Measurements from ENCODE around the gene DIPK1B.

DIPK1B gene

GRCh38 chr9:136667940-136668760, 44.2 kb upstream of the DIPK1B start:
- H3K4me1 ChIP-seq (ENCODE audit: control insufficient read depth, insufficient read depth, low read length, poor library complexity, severe bottlenecking): peaks cover 9% of the 10 kb centered on the region
- no peaks in the 10 kb centered on the region for H3K36me3 ChIP-seq (ENCODE audit: control insufficient read depth, insufficient read depth, low read length)
- no peak overlapping the region for H3K27ac ChIP-seq (ENCODE audit: insufficient read depth, low read length, poor library complexity, severe bottlenecking)
- H3K27me3 ChIP-seq (replicated peaks; ENCODE audit: control insufficient read depth, insufficient read depth, low read length, poor library complexity, severe bottlenecking): peaks cover 26% of the 10 kb centered on the region
- H3K4me3 ChIP-seq (ENCODE audit: insufficient read depth, low read depth, low read length, poor library complexity, severe bottlenecking): no peak overlapping the region
- no peaks in the 10 kb centered on the region for H3K9me3 ChIP-seq (ENCODE audit: control insufficient read depth, low read length)
- DNase-seq: no peak

GRCh38 chr9:136668983-136669790, 43.2 kb upstream of the DIPK1B start:
- no peak for DNase-seq
- H3K36me3 ChIP-seq (ENCODE audit: control insufficient read depth, insufficient read depth, low read length): no peaks in the 10 kb centered on the region
- peaks cover 9% of the 10 kb centered on the region for H3K4me1 ChIP-seq (ENCODE audit: control insufficient read depth, insufficient read depth, low read length, poor library complexity, severe bottlenecking)
- no peak overlapping the region for H3K27ac ChIP-seq (ENCODE audit: insufficient read depth, low read length, poor library complexity, severe bottlenecking)
- H3K27me3 ChIP-seq (replicated peaks; ENCODE audit: control insufficient read depth, insufficient read depth, low read length, poor library complexity, severe bottlenecking): peaks cover 16% of the 10 kb centered on the region
- H3K9me3 ChIP-seq (ENCODE audit: control insufficient read depth, low read length): no peaks in the 10 kb centered on the region
- H3K4me3 ChIP-seq (ENCODE audit: insufficient read depth, low read depth, low read length, poor library complexity, severe bottlenecking): no peak overlapping the region

- Histone ChIP-seq H3K27me3 (replicated peaks; ENCODE audit: control insufficient read depth, insufficient read depth, low read length, poor library complexity, severe bottlenecking) (peaks cover 11% of the 10 kb centered on the region), H3K9me3 (ENCODE audit: control insufficient read depth, low read length) (no peaks in the 10 kb centered on the region), H3K36me3 (ENCODE audit: control insufficient read depth, insufficient read depth, low read length) (no peaks in the 10 kb centered on the region)
Observed at GRCh38 chr9:136669791-136670464, 42.4 kb upstream of the DIPK1B start.

GRCh38 chr9:136670576-136671253, 41.7 kb upstream of the DIPK1B start:
- H3K27me3 ChIP-seq (replicated peaks; ENCODE audit: control insufficient read depth, insufficient read depth, low read length, poor library complexity, severe bottlenecking): peaks cover 7% of the 10 kb centered on the region
- H3K4me3 ChIP-seq (ENCODE audit: insufficient read depth, low read depth, low read length, poor library complexity, severe bottlenecking): no peak overlapping the region
- H3K4me1 ChIP-seq (ENCODE audit: control insufficient read depth, insufficient read depth, low read length, poor library complexity, severe bottlenecking): peaks cover 3% of the 10 kb centered on the region
- no peak overlapping the region for H3K27ac ChIP-seq (ENCODE audit: insufficient read depth, low read length, poor library complexity, severe bottlenecking)
- H3K9me3 ChIP-seq (ENCODE audit: control insufficient read depth, low read length): no peaks in the 10 kb centered on the region
- DNase-seq: no peak
- no peaks in the 10 kb centered on the region for H3K36me3 ChIP-seq (ENCODE audit: control insufficient read depth, insufficient read depth, low read length)

More at GRCh38 chr9:136669791-136670464, 42.4 kb upstream of the DIPK1B start:
- no peak for DNase-seq
- peaks cover 7% of the 10 kb centered on the region for H3K4me1 ChIP-seq (ENCODE audit: control insufficient read depth, insufficient read depth, low read length, poor library complexity, severe bottlenecking)
- H3K4me3 ChIP-seq (ENCODE audit: insufficient read depth, low read depth, low read length, poor library complexity, severe bottlenecking): no peak overlapping the region
- H3K27ac ChIP-seq (ENCODE audit: insufficient read depth, low read length, poor library complexity, severe bottlenecking): no peak overlapping the region

GRCh38 chr9:136671254-136671614, 41.1 kb upstream of the DIPK1B start:
- DNase-seq: no peak
- H3K36me3 ChIP-seq (ENCODE audit: control insufficient read depth, insufficient read depth, low read length): peaks cover 3% of the 10 kb centered on the region
- H3K27me3 ChIP-seq (replicated peaks; ENCODE audit: control insufficient read depth, insufficient read depth, low read length, poor library complexity, severe bottlenecking): peaks cover 6% of the 10 kb centered on the region
- H3K9me3 ChIP-seq (ENCODE audit: control insufficient read depth, low read length): no peaks in the 10 kb centered on the region
- H3K4me3 ChIP-seq (ENCODE audit: insufficient read depth, low read depth, low read length, poor library complexity, severe bottlenecking): no peak overlapping the region
- no peak overlapping the region for H3K27ac ChIP-seq (ENCODE audit: insufficient read depth, low read length, poor library complexity, severe bottlenecking)
- peaks cover 3% of the 10 kb centered on the region for H3K4me1 ChIP-seq (ENCODE audit: control insufficient read depth, insufficient read depth, low read length, poor library complexity, severe bottlenecking)

GRCh38 chr9:136671646-136672430, 40.5 kb upstream of the DIPK1B start:
- H3K4me3 ChIP-seq (ENCODE audit: insufficient read depth, low read depth, low read length, poor library complexity, severe bottlenecking): no peak overlapping the region
- no peaks in the 10 kb centered on the region for H3K4me1 ChIP-seq (ENCODE audit: control insufficient read depth, insufficient read depth, low read length, poor library complexity, severe bottlenecking)
- peaks cover 7% of the 10 kb centered on the region for H3K36me3 ChIP-seq (ENCODE audit: control insufficient read depth, insufficient read depth, low read length)
- H3K27me3 ChIP-seq (replicated peaks; ENCODE audit: control insufficient read depth, insufficient read depth, low read length, poor library complexity, severe bottlenecking): peaks cover under 1% of the 10 kb centered on the region
- H3K9me3 ChIP-seq (ENCODE audit: control insufficient read depth, low read length): no peaks in the 10 kb centered on the region
- H3K27ac ChIP-seq (ENCODE audit: insufficient read depth, low read length, poor library complexity, severe bottlenecking): no peak overlapping the region
- no peak for DNase-seq

- H3K9me3 ChIP-seq (ENCODE audit: control insufficient read depth, low read length): no peaks in the 10 kb centered on the region
- no peak overlapping the region for H3K27ac ChIP-seq (ENCODE audit: insufficient read depth, low read length, poor library complexity, severe bottlenecking)
- DNase-seq: no peak
- H3K4me3 ChIP-seq (ENCODE audit: insufficient read depth, low read depth, low read length, poor library complexity, severe bottlenecking): no peak overlapping the region
- no peaks in the 10 kb centered on the region for H3K27me3 ChIP-seq (replicated peaks; ENCODE audit: control insufficient read depth, insufficient read depth, low read length, poor library complexity, severe bottlenecking)
- no peaks in the 10 kb centered on the region for H3K4me1 ChIP-seq (ENCODE audit: control insufficient read depth, insufficient read depth, low read length, poor library complexity, severe bottlenecking)
- H3K36me3 ChIP-seq (ENCODE audit: control insufficient read depth, insufficient read depth, low read length): peaks cover 7% of the 10 kb centered on the region
Observed at GRCh38 chr9:136672431-136673087, 39.8 kb upstream of the DIPK1B start.

- Histone ChIP-seq H3K36me3 (ENCODE audit: control insufficient read depth, insufficient read depth, low read length) (peaks cover 7% of the 10 kb centered on the region), H3K27ac (ENCODE audit: insufficient read depth, low read length, poor library complexity, severe bottlenecking) (no peak overlapping the region), H3K4me3 (ENCODE audit: insufficient read depth, low read depth, low read length, poor library complexity, severe bottlenecking) (no peak overlapping the region), H3K4me1 (ENCODE audit: control insufficient read depth, insufficient read depth, low read length, poor library complexity, severe bottlenecking) (no peaks in the 10 kb centered on the region), H3K9me3 (ENCODE audit: control insufficient read depth, low read length) (no peaks in the 10 kb centered on the region), H3K27me3 (replicated peaks; ENCODE audit: control insufficient read depth, insufficient read depth, low read length, poor library complexity, severe bottlenecking) (no peaks in the 10 kb centered on the region)
- DNase-seq: no peak
Observed at GRCh38 chr9:136673088-136673974, 39.0 kb upstream of the DIPK1B start.
